ENCODE results near the gene CAPRIN1.

Gene CAPRIN1

DNA sequence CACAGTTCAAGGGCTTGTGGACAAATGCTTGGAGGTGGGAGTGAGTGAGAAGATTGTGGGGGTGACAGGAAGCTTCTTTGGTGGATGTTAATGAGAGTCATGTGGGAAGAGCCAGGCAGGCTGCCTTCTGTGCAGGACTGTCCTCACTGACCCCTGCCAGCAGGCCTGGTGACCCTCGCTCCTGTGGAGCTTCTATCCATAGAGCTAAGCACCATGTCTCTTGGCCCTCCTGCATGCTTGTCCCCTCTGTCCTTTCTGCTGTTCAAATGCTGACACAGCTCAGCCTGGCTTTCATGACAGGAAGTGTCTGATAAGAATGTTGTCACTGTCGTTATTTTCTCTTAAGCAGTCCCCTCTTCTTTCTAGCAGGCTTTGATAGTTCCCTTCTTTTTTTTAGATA, 91.5 kb downstream of the CAPRIN1 start:
- DNase-seq (ENCODE audit: low read depth), result no peak

DNA sequence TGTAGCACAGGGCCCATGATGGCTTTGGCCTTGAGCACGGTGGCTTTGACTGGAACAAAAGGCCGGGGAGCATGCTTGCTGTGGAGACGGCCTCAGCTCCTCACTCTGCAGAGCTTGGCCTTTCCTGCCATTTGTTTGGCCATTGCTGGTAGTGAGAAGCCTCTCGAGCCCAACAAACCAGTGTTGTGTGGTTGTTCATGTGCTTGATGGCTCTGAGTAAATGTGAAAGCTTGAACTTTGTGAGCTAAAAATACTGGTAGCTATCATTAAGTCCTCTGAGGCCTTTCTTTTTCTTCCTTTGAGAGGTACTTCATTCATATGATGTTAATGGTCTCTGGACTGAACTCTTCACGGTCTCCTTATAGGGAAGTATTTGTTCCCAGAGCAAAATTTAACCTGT, 93.5 kb downstream of the CAPRIN1 start:
- no peak for DNase-seq (ENCODE audit: low read depth)

DNA sequence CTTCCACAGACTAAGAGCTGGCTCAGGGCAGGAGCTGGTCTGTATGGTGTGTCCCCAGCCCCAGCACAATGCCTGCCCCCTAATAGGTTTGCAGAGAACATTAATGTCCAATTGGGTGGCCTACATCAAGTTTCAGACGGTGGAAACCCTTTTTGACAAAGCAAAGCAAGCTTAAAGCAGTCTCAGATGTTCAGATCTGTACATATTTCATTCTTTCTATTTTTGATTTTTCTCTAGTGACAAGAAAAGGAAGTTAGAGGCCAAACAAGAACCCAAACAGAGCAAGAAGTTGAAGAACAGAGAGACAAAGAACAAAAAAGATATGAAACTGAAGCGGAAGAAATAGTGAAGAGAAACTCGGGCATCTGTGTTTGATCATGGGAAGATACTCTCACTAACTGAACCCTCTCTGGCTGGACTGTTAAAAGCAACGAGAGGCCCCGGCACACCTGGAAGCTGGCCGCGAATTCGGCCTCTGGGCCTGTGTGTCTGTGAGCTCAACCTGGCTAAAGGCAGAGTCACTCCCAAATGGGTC, 94.4 kb downstream of the CAPRIN1 start:
- no peak for DNase-seq (ENCODE audit: low read depth)

DNA sequence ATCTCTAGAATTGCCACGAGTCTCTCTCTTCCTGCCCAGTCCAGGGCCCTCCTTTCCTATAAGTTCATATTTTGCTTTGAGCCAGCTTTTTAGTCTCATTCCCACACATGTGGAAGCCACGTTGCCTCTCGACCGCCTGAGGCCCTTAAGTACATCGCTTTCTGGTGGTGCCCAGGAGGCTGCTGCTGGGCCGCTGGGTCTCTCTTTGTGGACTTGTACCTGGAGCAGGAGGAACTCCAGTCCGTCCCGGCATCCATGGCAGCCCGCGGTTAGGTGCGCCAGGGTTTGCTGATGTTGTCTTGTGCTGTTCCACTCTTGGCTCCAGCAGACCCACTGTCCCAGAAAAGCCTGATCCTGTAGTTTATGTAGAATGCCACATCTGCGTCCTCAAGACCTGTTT, 94.9 kb downstream of the CAPRIN1 start:
- DNase-seq (ENCODE audit: low read depth), result no peak

DNA sequence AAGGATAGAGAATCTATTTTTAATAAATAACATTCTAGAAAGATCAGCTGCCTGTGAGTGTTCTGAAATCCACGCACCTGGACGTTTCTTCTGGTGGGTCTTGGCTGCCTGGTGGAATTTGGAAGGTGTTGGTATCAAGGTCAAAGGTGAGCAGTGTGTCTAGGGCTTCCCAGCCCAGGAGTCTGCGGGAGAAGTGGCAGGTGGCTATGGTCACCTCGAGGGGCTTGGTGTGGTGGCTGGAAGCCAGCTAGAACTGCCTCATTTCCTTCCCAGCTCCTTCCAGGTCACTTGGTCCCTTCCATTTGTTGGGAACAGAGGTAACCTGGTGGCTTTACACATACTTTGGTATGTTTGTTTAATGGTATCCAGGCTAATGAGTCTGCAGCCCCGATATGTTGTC, 95.3 kb downstream of the CAPRIN1 start:
- no peak for DNase-seq (ENCODE audit: low read depth)

DNA sequence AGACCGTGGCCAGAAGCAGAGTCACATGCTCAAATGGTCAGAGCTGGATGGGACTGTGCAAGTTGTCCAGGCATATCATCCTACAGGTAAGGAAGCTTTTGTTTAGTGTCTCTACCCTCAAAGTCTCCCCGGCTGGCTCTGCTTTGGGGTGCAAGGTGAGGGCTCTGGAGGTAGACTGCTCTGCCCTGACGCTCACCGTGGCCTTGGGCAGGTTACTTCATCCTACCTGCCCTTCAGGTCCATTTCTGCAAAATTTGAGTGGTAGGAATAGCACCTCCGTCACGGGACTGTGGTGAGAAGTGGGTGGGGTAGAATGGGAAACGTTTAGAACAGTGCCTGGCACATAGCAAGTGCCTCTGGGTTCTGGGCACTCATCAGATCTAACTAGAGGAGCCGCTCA, 96.0 kb downstream of the CAPRIN1 start:
- no peak for DNase-seq (ENCODE audit: low read depth)

DNA sequence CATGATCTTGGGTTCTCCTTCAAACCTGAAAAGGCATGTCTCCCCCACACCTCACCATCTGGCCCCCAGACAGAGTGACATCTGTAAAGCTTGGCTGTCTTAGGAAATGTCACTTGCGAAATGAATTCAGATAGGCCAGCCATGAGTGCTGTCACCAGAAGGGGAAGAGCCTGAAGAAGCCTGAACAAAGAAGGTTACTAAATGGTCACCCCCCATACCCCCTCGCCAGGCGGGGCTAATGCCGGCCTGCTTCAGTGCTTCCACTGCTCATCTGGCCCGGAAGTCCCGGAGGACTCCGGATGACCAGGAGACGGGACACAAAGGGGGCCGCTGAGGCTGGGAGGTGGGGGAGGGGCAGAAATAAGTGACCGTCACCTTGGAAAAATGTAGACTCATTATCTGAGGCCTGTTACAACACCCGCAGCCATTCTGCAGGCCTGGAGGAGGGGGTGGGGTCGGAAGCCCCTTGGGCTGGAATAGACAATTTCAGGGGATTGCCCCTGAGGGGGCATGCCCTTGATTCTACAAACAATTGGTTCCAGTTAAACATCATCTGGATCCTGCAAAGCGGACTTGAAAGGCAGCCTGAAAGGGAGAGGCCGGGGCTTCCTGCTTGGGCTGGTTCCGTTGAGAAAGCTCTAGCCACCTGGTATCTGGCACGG, 97.1 kb downstream of the CAPRIN1 start:
- no peak for DNase-seq (ENCODE audit: low read depth)

DNA sequence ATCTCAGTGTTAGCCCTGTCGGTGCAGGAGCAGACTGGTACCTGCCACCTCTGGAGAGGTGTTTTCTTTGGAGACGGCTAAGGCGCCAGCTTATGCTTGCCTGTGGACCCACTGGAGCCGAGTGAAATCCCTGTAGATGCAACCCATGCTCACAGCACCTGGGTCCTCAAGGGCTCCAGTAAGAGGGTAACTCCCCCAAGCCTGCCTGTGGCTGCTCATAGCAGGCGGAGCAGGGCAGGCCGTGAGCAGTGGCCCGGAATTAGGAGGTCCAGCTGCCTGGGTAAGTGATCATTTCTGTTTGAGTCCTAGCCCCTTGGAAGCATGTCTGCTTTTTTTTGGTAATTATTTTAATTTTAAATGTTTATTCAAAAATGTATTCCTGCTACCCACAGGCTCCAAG, 97.7 kb downstream of the CAPRIN1 start:
- no peak for DNase-seq (ENCODE audit: low read depth)

DNA sequence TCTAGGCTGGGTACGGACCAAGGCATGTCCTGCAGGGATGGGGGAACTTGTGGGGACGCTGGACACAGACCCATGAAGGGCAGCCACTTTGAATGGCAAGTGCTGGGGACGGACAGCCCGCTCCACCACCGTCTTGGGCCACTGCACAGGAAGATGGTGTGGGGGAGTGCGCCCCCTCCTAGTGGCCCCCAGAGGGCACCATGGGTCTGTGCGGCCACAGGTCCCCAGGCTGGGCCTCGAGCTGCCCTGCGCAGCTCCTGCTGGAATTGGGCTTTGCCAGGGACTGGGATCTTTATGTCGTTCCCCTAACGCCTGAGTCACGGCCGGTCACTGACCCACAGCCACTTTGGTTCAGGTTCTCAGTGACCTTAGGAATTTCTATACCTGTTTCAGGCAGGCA, 98.3 kb downstream of the CAPRIN1 start:
- no peak for DNase-seq (ENCODE audit: low read depth)

DNA sequence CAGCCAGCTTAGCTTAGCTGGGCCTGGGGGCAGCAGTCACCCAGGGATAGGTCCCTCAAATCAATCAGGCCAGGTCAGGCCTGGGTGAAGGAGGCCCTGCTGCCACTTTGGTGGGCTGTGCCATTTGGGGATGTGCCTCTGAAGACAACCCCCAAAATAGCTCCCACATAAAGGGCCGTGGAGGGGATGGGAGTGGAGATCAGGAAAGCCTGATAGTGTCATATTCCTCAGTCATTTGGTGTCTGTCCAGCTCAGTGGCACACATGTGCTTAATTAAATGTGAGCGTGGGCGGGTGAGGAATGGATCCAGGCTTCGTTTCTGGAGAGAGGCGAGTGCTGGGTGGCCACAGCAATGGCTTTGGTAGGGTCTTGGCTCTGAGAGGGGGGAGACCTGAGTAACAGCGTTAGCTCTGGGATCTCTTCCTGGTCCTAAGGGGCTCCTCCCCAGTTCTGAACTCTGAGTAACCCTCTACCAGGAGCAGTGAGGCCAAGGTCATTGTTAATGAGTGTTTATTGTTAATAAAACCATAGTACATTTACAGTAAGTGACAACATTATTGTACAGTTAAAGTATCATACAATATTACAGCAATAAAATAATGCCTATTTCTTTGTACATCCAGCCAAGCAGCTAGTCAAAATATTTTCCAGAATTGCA, 99.1 kb downstream of the CAPRIN1 start:
- DNase-seq (ENCODE audit: low read depth), result no peak

Data from activated T-cell treated with anti-CD3 and anti-CD28 coated beads for 24 hours (primary cell).